NCI-H526 treated with DMSO at 0.1 percent for 48 hours (cell line): ENCODE data around the gene S100A3.

ENCODE experiments used
- DNase-seq: peaks from one replicate; lab custom pipeline; 2025; lab: John Stamatoyannopoulos, UW

Gene S100A3

DNA sequence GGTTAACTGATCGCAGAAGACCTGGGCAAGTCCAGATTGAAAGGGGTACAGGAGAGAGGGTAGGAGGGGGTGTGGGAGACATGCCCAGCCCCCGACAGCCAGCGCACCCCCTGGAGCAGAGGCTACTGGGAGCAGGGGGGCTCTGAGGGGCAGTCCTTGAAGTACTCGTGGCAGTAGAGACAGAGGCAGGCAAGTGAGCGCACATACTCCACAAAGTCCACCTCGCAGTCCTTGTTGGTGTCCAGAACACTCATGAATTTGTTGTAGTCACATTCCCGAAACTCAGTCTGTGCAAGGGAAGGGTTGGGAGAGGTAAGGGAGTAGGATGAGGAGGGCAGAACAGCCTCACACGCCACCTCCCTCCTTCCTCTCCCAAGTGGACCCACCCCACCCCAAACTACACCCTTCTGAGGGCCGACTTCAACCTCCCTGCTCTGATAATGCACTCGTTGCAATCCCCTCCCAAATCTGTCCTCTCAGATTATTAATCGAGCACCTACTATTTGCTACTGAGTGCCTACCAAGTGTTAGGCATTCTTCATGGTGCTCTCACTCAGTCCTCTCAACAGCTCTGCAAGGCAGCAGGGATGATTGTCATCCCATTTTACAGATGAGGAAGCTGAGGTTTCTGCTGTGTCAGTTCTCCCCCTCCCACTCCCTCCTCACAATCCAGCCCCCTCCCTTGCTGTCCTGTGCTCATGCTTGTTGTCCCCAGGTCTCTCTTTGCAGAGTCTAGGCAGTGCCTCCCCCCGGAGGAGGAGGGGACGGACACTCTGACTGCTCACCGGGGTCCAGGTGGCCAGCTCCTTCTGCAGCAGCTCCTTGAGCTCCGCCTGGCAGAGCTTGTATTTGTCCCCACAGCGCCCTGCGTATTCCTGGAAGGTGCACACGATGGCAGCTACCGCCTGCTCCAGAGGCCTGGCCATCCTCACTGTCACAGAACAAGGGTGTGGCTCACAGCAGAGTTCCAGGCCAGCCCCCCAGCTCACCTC, 1.2 kb downstream of the S100A3 start:
- no peak for DNase-seq

DNA sequence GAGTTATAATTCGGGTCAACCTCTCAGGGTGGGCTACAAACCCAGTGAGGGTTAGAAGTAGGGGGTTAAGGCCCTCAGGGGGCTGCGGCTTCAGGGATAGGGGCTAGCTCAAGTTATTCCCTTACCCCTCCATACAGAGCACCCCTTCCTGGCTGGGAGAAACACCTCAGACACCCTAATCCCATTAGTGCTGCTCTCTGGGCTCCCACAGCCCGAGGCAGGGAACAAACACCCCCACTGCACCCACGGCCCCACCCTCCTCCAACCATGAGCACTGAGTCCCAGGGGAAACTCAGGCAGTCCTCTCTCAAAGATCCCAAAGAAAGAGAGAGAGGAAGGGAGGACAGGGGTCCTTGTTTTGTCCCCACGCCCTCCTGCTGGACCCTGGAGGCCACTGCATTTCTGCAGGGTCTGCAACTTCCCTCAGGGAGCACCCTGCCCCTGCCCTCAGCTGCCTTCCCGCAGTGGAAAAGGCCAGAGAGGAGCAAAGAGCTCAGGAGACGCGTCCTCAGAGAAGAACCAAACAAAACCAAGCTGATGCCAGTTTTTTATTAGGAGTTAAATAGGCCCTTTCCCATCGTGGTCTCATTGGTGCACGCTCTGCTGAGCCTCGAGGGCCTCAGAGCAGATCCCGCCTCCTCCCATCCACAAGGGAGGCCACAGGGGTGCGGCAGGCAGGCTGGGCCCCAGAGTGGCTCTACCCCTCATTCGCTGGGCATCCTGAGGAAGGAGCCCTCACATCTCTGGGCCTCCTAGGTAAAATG, 2.1 kb downstream of the S100A3 start:
- no peak for DNase-seq

DNA sequence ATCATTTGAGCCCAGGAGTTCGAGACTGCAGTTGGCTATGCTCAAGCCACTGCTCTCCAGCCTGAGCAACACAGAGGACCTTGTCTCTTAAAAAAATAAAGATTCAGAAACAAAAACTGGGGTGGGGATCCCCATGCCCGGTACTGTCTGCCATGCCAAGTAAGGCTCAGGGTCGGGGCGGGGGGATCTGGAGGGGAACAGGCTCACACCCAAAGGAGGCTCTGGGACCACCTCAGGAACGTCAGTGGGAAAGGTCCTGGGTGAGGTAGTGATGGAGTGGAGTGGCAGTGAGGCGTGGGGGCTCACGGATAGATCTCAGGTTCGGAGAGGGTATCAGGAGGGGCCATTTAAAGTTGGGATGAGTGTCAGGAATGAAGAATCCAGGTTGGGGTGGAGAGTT, 2.7 kb downstream of the S100A3 start:
- no peak for DNase-seq

DNA sequence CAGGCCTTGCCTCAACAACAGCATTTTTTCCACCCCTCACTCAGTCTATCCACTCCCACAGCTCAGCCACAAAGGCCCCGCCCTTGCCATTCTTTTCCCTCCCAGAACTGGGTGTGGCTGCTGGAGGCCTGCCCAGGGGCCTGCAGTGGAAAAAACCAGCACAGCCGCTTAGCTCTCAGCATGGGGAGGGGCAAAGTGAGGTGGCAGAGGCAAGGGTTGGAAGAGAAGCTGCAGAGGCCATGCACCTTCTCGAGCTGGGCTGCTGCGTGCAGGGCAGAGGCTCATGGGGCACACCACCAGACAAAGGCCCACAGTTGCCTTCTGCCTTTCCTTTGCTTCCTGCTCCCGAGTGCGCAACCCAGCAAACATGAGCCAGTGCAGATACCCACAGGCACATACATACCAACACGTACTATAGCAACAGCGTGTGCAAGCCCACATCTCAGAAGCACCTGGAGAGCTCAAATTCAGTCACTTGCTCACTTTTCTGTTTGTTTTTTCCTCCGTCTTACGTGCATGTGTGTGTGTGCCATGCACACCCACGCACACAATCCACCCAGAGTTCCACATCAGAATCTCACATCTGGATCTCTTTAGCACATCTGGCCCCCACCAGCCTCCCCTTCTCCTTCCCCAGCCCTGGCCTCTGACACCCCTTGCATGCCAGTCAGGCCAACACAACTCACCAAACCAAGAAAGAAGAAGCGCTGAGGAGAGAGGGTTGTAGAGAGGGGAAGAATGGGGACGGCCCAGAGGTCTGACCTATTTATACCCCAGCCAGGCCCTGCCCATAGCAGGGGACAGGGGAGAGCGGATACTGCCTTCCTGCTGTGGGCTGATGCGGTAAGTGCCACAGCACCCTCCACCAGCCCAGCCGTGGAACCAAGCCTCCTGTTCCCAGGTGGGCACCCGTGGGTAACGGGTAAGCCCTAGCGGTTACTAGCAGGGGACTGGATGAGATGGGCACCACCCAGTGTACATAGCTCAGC, 3.7 kb downstream of the S100A3 start, which contains the start of gene S100A4:
Gene S100A4, minus strand, starts transcription at position 740 of the 989 bp plus-strand sequence. CDS start 1,012 bp downstream, outside the sequence.
- DNase-seq = peak; percentile 97

DNA sequence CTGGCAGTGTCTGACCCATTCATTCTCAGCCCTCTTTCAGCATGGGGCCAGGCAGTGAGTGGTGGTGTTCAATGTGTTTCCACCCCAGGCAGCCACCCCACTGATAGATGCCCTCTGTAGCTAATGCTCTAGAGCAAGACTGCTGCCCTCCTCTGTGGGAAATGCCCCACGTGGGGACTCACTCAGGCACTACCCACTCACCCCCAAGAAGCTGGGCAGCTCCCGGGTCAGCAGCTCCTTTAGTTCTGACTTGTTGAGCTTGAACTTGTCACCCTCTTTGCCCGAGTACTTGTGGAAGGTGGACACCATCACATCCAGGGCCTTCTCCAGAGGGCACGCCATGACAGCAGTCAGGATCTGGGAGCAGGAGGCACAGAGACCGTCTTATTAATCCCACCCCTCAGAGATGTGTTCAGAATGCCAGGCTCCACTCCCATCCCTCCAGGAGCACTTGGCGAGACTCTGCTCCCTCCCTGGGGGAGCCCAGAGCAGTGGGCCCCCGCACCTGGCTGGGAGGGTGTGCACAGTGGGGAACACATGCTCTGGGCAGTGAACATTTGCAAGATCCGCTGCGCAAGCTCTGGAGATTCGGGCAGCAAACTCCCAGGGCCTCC, 4.5 kb downstream of the S100A3 start:
- no peak for DNase-seq

DNA sequence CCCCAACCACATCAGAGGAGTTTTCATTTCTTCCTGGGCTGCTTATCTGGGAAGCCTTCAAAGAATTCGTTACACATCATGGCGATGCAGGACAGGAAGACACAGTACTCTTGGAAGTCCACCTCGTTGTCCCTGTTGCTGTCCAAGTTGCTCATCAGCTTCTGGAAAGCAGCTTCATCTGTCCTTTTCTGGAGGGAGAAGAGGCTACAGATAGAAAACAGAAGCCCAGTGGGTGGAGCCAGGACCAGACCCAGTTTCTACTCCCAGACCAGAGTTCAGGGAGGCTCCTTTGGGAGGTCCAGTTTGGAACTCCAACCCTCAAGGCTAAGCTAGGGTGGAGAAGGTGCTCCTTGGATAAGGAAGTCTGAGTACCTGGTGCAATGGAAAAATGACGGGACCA, 5.3 kb downstream of the S100A3 start:
- DNase-seq = no peak

DNA sequence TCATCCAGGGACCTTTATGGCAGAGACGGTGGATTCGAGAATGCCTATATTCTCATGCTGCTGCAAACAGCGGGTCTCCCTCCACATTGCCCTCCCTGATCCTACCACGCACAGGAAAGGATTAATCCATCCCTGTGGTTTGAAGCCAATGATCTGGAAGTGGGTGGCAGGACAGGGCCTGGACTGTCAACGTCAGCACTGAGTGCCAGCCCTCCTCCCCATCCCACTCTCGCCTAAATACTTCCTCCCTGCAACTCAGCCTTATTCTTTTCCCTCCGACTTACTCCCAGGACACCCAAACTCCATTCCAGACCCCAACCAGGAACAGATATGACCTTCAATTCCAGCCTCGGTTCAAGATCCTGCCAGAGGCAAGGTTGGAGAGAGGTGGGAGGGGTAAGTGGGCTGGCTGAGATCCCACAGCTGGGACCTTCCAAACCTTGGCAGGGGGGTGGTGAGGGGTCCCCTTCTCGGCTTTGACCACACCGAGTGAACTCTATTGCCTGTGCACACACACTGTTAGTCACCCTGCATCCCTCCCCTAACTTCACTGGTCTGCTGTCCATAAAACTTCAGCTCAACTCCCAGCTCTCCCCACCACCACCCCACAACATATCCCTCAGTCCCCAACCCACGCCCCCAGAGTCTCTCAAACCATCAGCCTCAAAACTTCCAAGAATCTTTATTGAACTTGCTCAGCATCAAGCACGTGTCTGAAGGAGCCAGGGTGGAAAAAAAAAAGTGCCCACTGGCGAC, 5.9 kb downstream of the S100A3 start:
- no peak for DNase-seq

DNA sequence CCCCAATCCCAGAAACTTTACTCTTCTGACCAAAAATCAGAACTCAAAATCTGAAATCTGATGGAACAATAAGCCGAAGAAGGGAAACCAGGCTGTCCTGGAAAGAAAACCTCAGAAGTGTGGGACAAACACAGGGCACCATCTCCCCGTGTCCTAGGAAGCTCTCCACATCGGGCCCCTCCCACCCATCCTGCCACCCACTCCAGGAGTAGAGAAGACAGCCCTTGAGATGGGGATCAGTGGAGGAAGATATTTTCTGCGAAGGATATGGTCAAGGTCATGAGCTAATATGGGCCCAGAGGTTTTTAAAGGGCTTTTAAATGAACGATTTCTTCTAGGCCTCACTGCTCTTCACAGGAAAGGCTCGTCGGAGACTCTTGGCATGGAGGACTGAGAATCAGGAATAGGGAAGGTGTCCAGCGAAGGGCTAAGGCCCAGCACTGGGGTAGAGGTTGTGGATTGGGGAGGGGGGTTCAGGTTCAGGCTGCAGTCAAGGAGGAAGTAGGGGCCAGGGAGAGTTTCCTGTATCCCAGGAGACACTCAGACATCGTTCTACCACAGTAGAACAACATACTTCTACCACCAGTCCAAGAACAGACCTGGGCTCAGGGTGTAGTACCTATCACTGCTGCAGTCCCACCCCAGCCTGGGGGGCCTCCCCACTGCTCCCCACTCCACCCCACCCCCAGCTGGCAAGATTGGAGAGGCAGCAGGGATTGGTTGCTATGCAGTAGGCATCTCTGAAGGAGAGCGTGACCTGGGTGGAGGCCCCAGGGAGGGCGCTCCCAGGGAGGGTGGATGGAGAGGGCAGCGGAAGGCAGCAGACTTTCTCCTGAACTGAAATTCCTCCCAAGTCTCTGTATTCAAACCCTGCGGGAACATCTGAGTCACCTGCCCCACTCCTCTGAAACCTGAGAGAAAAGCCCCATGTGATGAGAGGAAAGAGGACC, 7.1 kb downstream of the S100A3 start:
- no peak for DNase-seq

DNA sequence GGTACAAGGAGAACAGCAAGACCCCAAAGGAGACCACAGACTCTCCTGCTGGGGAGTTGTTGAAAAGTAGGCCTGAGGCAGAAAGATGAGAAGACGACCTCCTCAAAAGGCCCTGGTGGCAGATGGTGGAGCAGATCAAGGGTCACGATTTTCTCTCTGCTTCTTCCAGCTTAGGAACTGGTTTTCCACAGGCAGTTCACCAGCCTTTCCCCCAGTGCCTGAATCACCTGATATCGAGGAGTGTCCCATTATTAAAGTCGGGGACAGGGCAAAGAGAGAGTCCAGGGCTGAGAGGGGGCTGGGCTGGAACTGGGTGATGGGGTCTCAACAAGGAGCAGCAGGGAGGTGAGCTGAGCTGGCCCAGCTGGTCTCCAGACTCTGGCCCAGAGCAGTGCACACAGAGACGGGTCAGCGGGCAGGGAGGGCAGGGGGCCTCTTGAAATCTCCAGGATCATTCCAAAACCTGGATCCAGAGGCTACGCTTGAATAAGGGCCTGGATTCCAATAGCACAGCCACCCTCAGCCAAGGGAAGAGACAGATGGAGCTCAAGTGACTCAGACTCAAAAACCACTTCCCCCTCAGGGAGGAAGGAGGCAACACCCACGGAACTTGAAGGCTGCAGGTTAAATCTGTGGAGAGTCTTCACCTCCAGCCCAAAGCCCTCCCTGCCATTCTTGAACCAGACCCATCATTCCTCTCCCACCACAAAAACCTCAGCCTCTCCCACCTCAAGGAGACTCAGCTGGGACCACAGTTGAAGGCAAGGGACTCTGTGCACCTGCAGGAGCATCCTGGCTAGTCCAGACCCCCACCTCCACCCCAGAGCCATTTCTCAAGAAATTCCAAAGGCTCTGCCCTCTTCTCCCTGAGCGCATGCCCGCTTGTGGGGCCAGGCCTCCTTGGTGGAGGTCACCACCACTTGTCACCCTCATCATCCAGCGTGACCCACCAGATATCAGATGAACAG, 8.4 kb downstream of the S100A3 start, which contains the start of gene S100A5:
Gene S100A5, minus strand, starts transcription at position 541 of the 968 bp plus-strand sequence. CDS start 743 bp downstream, outside the sequence.
- no peak for DNase-seq

DNA sequence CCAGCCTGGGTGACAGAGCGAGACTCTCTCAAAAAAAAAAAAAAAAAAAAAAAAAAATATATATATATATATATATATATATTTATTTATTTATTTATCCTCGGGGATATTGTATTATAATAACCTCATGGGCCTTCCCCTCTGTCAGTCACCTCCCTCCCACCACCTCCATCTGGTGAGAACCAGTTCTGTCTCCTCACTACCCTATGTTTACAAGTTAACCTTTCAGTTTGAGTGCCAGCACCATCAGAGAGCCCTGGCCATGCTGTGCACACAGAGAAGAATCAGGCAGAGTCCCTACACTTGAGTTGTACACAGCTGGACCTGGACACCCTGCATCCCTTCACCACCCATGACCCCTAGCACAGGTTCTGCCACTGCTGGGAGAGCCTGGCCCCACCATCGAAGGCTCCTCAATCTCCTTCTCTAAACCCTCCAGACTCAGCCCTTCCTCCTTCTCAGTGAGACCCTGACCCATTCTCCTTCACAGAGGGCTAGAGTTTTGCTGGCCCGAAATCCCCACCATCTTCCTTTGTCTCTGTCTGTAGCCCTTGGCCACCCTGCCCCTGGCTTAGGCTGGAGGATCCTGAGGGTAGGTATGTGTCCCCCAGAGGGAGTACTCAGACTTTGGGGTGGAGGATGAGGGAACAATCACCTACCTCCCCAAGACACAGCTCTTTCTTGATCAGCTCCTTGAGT, 9.5 kb downstream of the S100A3 start:
- DNase-seq = no peak

DNA sequence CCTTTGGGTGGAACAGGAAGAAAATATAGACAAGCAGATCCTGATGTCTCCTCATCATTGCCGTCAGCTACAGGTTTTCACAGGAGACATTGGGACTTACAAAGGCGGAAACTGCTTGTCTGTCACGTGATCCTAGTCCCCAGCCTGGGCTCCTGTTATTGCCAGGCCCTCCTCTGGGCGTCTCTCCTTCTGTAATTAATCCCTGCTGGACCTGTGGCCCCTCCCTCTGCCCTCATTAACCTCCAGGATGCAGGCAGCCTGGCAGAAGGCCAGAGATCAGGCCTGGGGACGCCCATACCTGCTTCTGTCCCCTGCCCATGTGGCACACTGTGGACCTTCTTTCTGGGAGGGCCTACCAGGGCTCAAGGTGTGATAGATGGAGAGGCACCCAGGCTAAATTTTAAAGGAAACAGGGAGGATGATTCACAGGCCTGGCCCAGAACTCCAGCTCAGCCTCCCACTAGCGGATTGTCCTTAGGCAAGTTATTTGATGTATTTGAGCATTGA, 10.7 kb downstream of the S100A3 start:
- DNase-seq = peak; percentile 87

DNA sequence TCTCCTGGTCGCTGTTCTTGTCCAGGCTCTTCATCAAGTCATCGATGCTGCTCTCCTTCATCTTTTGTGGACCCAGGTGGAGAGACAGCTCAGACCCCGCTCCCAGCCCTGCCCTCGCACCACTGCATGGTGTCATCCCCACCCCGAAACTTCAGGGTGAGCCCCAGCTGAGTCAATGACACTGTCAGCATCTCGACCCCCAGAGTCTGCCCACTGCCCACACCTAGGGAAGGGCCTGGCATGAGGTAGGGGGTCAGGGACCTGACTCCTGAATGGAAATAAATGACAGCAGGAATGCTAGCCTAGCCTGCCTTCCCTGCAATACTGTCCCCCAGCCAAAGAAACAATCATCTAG, 11.7 kb downstream of the S100A3 start:
- no peak for DNase-seq

DNA sequence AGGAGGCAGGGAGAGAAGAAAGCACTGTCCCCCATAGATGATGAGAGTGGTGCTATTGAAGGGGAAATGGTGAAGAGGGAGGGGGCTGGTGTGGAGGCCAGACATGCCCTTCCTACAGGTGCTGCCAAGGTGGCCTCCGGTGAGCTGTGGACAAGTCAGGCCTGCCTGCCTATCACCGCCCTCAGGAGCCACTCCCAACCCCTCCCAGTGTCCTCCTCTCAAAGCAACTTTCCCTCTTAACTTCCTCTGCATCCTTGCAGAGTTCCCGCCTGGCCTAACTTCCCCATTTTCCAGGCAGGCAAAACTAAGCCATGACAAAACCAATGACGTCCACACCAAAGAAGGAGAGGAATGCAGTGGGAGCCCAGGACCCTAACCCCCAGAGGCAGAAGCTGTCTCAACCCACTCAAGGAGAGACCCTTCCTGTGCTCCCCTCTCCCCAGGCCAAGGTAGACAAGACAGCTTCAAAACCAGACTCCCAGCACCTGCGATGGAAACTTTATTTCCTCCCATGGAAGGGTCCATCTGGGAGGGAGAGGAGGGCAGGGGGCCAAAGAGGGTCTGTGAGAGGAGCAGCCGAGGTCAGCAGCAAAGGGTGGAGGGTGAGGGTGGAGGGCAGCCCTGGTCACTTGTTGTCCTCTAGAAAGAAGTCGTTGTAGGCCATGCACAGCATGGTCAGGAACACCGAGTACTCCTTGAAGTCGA, 12.2 kb downstream of the S100A3 start:
- DNase-seq = no peak

DNA sequence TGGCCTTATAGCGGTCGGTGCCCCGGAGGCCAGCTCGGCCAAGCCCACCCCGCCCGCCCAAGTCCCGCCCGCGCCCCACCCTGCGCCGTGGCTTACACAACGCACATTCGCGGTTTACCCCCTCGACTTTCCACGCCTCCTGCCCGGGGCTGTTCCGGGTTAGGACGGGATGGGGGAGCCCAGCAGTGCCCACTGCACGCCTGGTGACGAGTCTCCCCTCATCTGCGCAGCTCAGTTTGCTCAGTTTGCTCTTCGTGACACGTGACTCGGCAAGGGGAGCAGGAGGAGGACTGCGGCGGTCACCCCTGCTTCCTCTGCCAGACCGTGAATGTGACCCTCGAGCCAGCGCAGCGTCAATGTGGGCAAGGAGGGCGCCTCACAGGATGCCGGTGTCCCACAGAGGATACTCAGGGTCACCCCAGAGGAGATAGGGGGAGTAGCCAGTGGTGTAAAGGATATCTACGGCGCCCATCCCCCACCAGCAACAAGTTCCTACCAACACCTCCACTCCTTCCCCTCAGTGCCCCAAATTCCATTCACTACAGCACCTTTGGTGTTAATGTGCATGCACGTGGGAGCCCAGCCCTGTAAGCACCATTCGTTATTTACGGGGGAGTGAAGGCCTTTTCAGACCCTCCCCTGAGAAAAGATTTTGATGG, 12.9 kb downstream of the S100A3 start:
- peak; percentile 82 for DNase-seq

DNA sequence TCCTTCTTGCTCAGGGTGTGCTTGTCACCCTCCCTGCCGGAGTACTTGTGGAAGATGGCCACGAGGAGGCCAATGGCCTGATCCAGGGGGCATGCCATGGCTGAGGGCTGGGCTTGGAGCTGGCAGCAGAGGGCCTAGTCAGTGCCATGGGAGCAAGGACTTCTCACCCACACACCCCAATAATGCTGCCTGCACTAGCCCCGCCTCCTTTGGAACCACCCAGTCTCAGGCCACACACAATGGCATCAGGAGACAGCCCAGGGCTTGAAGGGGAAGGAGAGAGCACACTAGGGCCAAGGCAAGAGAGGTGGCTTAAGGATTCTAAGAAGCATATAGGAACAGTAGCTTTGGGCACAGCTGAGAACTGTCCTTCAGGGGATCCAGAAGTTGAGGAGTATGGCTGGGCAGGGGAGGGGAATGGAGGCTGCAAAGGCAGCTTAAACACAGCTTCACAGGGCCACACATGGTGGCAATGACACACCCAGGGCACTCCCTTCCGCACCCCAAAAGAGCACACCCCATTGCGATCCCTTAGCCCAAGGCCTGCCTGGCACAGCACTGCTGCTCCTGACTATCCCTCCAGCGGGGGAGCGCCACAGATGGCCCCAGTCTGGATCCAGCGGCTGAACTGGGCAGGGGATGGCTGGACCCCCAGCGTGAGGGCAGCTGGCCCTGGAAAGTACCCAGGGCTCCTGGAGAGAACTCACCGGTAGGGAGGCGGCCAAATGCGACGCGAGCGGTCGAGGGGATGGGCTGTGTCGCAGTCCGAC, 13.6 kb downstream of the S100A3 start, which contains the start of gene S100A6:
Gene S100A6, minus strand, starts transcription at position 750 of the 770 bp plus-strand sequence. Its CDS starts 652 bp downstream, at position 98.
- no peak for DNase-seq
